Neuron (in vitro differentiated cells): ENCODE results near the gene MTR.
"Not testable (repeated sequence)": the region's sequence is repeated elsewhere in the genome, so short reads cannot be mapped to it uniquely, and the experiment has no call there.

Experiments
- H2AFZ ChIP-seq: one replicate; pipeline ENCODE4 v1.6.1; 2013; ENCODE audit warnings: low read depth, mild to moderate bottlenecking, inconsistent platforms, low read length, moderate library complexity
- H3K27me3 ChIP-seq: one replicate; pipeline ENCODE4 v1.6.1; 2013; ENCODE audit warnings: low read length; ENCODE audit not compliant: insufficient read depth
- H3K36me3 ChIP-seq: one replicate; pipeline ENCODE4 v1.6.1; 2013; ENCODE audit warnings: low read length; ENCODE audit not compliant: insufficient read depth
- H3K4me1 ChIP-seq: one replicate; pipeline ENCODE4 v1.6.1; 2013; ENCODE audit warnings: low read length; ENCODE audit not compliant: insufficient read depth
- H3K4me3 ChIP-seq: 2 replicates; pipeline ENCODE4 v1.5.1; 2013; ENCODE audit warnings: mild to moderate bottlenecking, low read length, moderate library complexity
- H3K9me3 ChIP-seq: one replicate; pipeline ENCODE4 v1.6.1; 2013; ENCODE audit warnings: low read length

Gene MTR

DNA sequence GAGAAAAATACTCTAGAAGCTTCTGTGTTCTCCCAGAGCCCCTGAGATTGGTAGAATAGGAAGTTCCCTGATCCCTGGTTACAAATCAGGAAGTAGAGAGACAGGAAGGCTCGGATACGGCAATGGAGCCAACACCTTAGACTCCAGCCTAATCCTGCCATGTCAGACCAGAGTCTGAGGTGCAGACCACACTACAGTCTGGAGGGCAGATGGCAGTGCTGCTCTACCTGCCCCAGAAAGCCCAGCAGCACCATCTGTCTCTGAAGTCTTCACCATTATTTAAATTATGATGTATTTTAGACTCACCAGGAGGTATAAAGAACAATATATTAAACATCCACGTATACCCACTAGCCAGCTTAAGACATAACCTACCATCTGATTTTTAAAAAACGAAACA, 93.0 kb downstream of the MTR start:
- H3K27me3 ChIP-seq, result no peaks in the 10 kb centered on the region
- no peaks in the 10 kb centered on the region for H3K4me1 ChIP-seq
- no peak overlapping the region for H3K4me3 ChIP-seq
- H2AFZ ChIP-seq, result no peak overlapping the region
- no peaks in the 10 kb centered on the region for H3K9me3 ChIP-seq
- H3K36me3 ChIP-seq, result peaks cover 65% of the 10 kb centered on the region

DNA sequence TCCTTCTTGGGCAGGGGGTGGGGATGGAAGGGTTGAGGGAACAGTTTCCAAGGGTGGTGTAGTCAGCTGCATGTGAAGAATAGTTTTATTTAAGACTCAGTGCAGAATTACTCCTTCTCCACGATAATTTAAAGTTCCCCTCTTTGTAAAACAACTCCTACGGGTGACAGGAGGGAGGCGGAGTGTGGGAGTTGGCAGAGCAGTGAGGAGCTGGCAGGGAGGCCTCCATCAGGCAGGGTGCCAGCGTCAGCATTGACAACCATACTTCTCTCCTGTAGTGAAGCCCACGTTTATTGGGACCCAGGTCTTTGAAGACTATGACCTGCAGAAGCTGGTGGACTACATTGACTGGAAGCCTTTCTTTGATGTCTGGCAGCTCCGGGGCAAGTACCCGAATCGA, 93.8 kb downstream of the MTR start:
- no peaks in the 10 kb centered on the region for H3K27me3 ChIP-seq
- H3K36me3 ChIP-seq, result peaks cover 69% of the 10 kb centered on the region
- no peak overlapping the region for H2AFZ ChIP-seq
- H3K4me3 ChIP-seq, result no peak overlapping the region
- H3K9me3 ChIP-seq, result no peaks in the 10 kb centered on the region
- H3K4me1 ChIP-seq, result no peaks in the 10 kb centered on the region

GRCh38 chr1:236890152-236891056, 95.3 kb downstream of the MTR start:
- Histone ChIP-seq H2AFZ (no peak overlapping the region), H3K36me3 (peaks cover 81% of the 10 kb centered on the region), H3K4me1 (no peaks in the 10 kb centered on the region), H3K27me3 (no peaks in the 10 kb centered on the region), H3K9me3 (no peaks in the 10 kb centered on the region), H3K4me3 (no peak overlapping the region)

- H3K36me3 ChIP-seq, result peaks cover 82% of the 10 kb centered on the region
- H3K27me3 ChIP-seq, result no peaks in the 10 kb centered on the region
- no peaks in the 10 kb centered on the region for H3K4me1 ChIP-seq
- no peaks in the 10 kb centered on the region for H3K9me3 ChIP-seq
- H3K4me3 ChIP-seq, result no peak overlapping the region
- H2AFZ ChIP-seq, result no peak overlapping the region
Measured at GRCh38 chr1:236893626-236894545, 98.8 kb downstream of the MTR start.

GRCh38 chr1:236895665-236896387, 100.7 kb downstream of the MTR start:
- Histone ChIP-seq H3K36me3 (peaks cover 76% of the 10 kb centered on the region), H3K9me3 (no peaks in the 10 kb centered on the region), H3K4me3 (no peak overlapping the region), H2AFZ (no peak overlapping the region), H3K4me1 (no peaks in the 10 kb centered on the region), H3K27me3 (no peaks in the 10 kb centered on the region)

GRCh38 chr1:236896716-236897115, 101.6 kb downstream of the MTR start:
- H3K9me3 ChIP-seq, result peaks cover 2% of the 10 kb centered on the region
- H2AFZ ChIP-seq, result no peak overlapping the region
- peaks cover 75% of the 10 kb centered on the region for H3K36me3 ChIP-seq
- H3K27me3 ChIP-seq, result no peaks in the 10 kb centered on the region
- H3K4me3 ChIP-seq, result no peak overlapping the region
- H3K4me1 ChIP-seq, result no peaks in the 10 kb centered on the region

DNA sequence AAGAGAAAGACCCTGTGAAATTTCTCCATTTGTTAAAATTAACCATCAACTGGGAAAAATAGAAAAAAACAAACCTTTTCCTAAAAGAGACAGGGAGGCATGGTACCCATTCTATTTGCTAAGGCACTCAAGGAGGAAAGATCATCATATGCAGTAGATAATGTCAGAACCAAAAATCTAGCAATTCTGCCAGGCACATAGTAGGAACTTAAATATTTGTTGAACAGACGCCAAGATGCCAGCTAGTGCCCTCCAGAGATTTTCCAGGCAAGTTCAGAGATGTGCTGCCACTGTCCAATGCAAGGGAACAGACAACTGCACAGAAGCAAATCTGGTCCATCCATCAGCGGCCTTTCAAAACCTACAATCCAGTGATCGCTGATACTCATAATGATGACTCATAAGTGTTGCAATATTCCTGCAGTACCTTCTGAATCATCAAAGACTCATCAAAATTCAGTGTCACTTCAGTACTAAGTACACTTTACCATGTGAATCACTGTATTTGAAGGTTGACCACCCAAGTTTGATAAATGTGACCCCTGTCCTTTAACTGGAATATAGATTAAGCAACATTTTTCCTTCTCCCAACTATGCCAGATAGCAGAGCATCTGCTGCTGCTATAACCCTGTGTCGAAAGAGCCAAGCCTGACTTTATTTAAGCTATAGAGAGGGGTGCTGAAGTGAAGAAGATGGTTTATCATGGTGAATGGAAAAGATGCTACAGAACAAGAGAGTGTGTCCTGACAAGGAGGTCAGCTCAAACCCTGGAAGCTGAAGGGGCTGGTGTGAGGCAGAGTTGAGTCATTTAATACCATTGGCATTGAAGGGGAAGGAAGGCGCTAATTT, 110.0 kb downstream of the MTR start:
- H3K4me3 ChIP-seq, result no peak overlapping the region
- H3K4me1 ChIP-seq, result no peaks in the 10 kb centered on the region
- peaks cover 2% of the 10 kb centered on the region for H3K9me3 ChIP-seq
- no peaks in the 10 kb centered on the region for H3K27me3 ChIP-seq
- no peak overlapping the region for H2AFZ ChIP-seq
- peaks cover 11% of the 10 kb centered on the region for H3K36me3 ChIP-seq

- Histone ChIP-seq H3K36me3 (no peaks in the 10 kb centered on the region), H3K4me1 (no peaks in the 10 kb centered on the region), H2AFZ (no peak overlapping the region), H3K9me3 (no peaks in the 10 kb centered on the region), H3K27me3 (no peaks in the 10 kb centered on the region), H3K4me3 (no peak overlapping the region)
Measured at GRCh38 chr1:236907205-236907604, 112.1 kb downstream of the MTR start.

DNA sequence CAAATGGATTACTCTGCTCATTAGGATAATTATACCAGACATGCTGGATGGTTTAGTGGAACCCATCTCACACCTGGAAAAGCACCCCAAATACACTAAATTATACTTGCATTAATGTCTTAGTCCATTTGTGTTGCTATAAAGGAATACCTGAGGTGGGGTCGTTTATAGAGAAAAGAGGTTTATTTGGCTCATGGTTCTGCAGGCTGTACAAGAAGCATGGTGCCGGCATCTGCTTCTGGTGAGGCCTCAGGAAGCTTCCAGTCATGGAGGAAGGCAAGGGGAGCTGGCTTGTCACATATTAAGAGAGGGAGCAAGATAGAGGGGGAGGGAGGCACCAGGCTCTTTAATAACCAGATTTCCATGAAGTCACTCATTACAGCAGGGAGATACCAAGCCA, 113.6 kb downstream of the MTR start:
- Histone ChIP-seq H3K27me3 (no peaks in the 10 kb centered on the region), H3K36me3 (no peaks in the 10 kb centered on the region), H3K4me1 (no peaks in the 10 kb centered on the region), H2AFZ (no peak overlapping the region), H3K9me3 (no peaks in the 10 kb centered on the region), H3K4me3 (no peak overlapping the region)

GRCh38 chr1:236911047-236911446, 116.0 kb downstream of the MTR start:
- H3K27me3 ChIP-seq, H3K4me3 ChIP-seq, H3K9me3 ChIP-seq, H2AFZ ChIP-seq, H3K4me1 ChIP-seq, H3K36me3 ChIP-seq: not testable (repeated sequence)

- Histone ChIP-seq H2AFZ (no peak overlapping the region), H3K9me3 (no peaks in the 10 kb centered on the region), H3K27me3 (no peaks in the 10 kb centered on the region), H3K36me3 (no peaks in the 10 kb centered on the region), H3K4me1 (no peaks in the 10 kb centered on the region), H3K4me3 (no peak overlapping the region)
Measured at GRCh38 chr1:236913371-236914037, 118.4 kb downstream of the MTR start.

- Histone ChIP-seq H3K4me1 (no peaks in the 10 kb centered on the region), H3K4me3 (no peak overlapping the region)
Measured at GRCh38 chr1:236914375-236914774, 119.3 kb downstream of the MTR start.

More at GRCh38 chr1:236914375-236914774, 119.3 kb downstream of the MTR start:
- H3K27me3 ChIP-seq, result no peaks in the 10 kb centered on the region
- no peaks in the 10 kb centered on the region for H3K9me3 ChIP-seq
- H2AFZ ChIP-seq, result no peak overlapping the region
- H3K36me3 ChIP-seq, result no peaks in the 10 kb centered on the region
